Gastrocnemius medialis (tissue), 4 donors: Measurements from ENCODE around the gene MTMR11. TPM values are rescaled to one million over a fixed set of nuclear protein-coding genes. Genes with fewer than 3 reads are reported as not detected.
A peak's percentile ranks its signal among the peaks of the same experiment; 100 is the strongest.

Experiments
- ATAC-seq, 2 donors: fragments of 150-250 bp; one replicate each; pipeline ENCODE4 v1.9.1; 2016
- DNase-seq, 2 donors: peaks; one replicate each; pipeline ENCODE4 v3.0.0-alpha.2; 2019
- H3K27ac ChIP-seq, 4 donors: fragments of 200-600 bp; sonication (generic); 1 replicate in 1 of 4; 2 replicates in 3 of 4; pipeline ENCODE4 v1.5.1; 2016 to 2018; ENCODE audit warnings: mild to moderate bottlenecking in 2 of 4, moderate library complexity in 1 of 4
- H3K27me3 ChIP-seq, 3 donors: fragments of 200-600 bp; sonication (generic) in 2 of 3; 1 replicate in 1 of 3; 2 replicates in 2 of 3; pipeline versions ENCODE4 v1.5.1 to v1.6.0; 2016 to 2019; ENCODE audit warnings: mild to moderate bottlenecking in 1 of 3, moderate library complexity in 1 of 3
- H3K36me3 ChIP-seq, 2 donors: fragments of 200-600 bp; sonication (generic) in 1 of 2; one replicate each; pipeline ENCODE4 v1.5.1; 2017 to 2018
- H3K4me1 ChIP-seq, 2 donors: fragments of 200-600 bp; sonication (generic) in 1 of 2; one replicate each; pipeline ENCODE4 v1.5.1; 2016 to 2017; ENCODE audit warnings: mild to moderate bottlenecking in 2 of 2
- H3K4me3 ChIP-seq, 4 donors: fragments of 200-600 bp; sonication (generic) in 3 of 4; 1 replicate in 1 of 4; 2 replicates in 3 of 4; pipeline ENCODE4 v1.5.1; 2016 to 2019; ENCODE audit warnings: mild to moderate bottlenecking in 2 of 4
- H3K9me3 ChIP-seq, 3 donors: fragments of 200-600 bp; sonication (generic) in 2 of 3; 1 replicate in 1 of 3; 2 replicates in 2 of 3; pipeline ENCODE4 v1.5.1; 2016 to 2019
- POLR2A ChIP-seq, 2 donors: fragments of 450-650 bp; IDR thresholded peaks; one replicate each; pipeline ENCODE4 v1.6.1; 2017; ENCODE audit warnings: antibody characterized with exemption in 2 of 2, mild to moderate bottlenecking in 2 of 2, moderate library complexity in 2 of 2
- in situ Hi-C, 4 donors: fragments of 200-750 bp; cut with MboI; loops; one replicate each; pipeline versions ENCODE4 v1.15.0 to v1.8.0; 2017; ENCODE audit warnings: low sequenced_read_pairs in 4 of 4
- intact Hi-C: fragments of 100-400 bp; cut with DNase I; formaldehyde crosslinking; loops from one replicate; pipeline ENCODE4 v1.15.1; 2023; ENCODE audit warnings: low total_unique reads
- total RNA-seq, 4 donors: library from RNA; depleted of rRNA; stranded (reverse); fragments of >200 nt; gene quantifications; one replicate each; pipeline versions ENCODE4 v1.1.0 to v1.2.3, GENCODE V29; 2016
- TF ChIP-seq, protein P1 (sequence below), 5 experiments: fragments of 450-650 bp in 3 of 5; fragments of 200-600 bp in 2 of 5; sonication (generic) in 2 of 5; IDR thresholded peaks in 4 of 5; conservative IDR thresholded peaks in 1 of 5; 1 replicate in 4 of 5; 2 replicates in 1 of 5; pipeline ENCODE4 v1.5.1; 2016 to 2019; ENCODE audit warnings: antibody characterized with exemption in 5 of 5, mild to moderate bottlenecking in 3 of 5, moderate library complexity in 3 of 5

MTMR11 gene, protein sequence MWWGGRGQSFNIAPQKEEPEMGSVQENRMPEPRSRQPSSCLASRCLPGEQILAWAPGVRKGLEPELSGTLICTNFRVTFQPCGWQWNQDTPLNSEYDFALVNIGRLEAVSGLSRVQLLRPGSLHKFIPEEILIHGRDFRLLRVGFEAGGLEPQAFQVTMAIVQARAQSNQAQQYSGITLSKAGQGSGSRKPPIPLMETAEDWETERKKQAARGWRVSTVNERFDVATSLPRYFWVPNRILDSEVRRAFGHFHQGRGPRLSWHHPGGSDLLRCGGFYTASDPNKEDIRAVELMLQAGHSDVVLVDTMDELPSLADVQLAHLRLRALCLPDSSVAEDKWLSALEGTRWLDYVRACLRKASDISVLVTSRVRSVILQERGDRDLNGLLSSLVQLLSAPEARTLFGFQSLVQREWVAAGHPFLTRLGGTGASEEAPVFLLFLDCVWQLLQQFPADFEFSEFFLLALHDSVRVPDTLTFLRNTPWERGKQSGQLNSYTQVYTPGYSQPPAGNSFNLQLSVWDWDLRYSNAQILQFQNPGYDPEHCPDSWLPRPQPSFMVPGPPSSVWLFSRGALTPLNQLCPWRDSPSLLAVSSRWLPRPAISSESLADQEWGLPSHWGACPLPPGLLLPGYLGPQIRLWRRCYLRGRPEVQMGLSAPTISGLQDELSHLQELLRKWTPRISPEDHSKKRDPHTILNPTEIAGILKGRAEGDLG
- 1 to 10 TPM; 1.2 to 4.6 (median 3.5) TPM for total RNA-seq

DNA sequence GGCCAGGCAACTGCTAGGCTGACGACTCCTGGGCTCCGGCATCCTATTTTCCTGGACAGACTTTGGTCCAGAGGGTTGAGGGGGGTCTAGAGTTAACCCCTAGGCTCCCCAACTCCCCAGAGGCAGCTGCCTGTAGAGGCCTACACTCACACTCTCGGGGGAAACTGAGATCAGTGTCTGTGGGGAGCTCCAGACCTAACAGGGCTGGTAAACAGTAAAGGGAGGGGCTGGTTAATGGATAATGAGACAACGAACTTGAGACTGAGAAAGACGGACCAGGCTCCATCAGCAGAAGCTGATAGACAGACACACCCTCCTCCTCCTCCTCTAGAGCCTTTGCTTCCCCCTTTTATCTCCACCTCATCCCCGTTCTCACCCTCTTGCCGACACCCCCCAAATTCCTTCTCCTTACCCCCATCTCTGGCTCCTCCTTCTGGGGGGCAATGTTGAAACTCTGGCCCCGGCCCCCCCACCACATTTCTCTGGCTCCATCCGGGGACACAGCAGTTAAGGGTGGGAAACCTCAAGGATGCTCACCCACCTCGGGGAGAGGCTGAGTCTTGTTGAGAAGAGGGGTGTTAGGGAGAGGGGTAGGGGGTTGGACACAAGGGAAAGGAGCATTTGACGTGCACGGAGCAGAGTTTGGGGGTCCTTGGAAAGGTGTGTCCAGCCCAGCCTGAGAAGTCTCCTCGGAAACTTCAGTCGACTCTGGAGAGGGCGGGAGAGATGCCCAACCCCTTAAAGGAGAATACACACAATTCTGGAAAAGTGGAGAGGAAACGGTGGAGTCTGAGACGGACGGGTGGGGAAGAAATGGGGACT is at the start of gene MTMR11:
Gene MTMR11 (minus strand): TSS at position 710 of the 822 bp plus-strand sequence. CDS start 232 bp downstream, at position 478.
- TF ChIP-seq POLR2A (IDR thresholded peaks at IDR 0.05): no peak
- TF ChIP-seq, protein P1, sequence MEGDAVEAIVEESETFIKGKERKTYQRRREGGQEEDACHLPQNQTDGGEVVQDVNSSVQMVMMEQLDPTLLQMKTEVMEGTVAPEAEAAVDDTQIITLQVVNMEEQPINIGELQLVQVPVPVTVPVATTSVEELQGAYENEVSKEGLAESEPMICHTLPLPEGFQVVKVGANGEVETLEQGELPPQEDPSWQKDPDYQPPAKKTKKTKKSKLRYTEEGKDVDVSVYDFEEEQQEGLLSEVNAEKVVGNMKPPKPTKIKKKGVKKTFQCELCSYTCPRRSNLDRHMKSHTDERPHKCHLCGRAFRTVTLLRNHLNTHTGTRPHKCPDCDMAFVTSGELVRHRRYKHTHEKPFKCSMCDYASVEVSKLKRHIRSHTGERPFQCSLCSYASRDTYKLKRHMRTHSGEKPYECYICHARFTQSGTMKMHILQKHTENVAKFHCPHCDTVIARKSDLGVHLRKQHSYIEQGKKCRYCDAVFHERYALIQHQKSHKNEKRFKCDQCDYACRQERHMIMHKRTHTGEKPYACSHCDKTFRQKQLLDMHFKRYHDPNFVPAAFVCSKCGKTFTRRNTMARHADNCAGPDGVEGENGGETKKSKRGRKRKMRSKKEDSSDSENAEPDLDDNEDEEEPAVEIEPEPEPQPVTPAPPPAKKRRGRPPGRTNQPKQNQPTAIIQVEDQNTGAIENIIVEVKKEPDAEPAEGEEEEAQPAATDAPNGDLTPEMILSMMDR (IDR thresholded peaks at IDR 0.05 in 4 of 5, conservative IDR thresholded peaks at IDR 0.05 in 1 of 5): no peak
- Histone ChIP-seq H3K27ac (peak within 1 kb of the TSS; percentile 83 to 95 (median 90)), H3K4me1 (peaks cover 32 to 47% of the 10 kb centered on the region in 2 donors), H3K9me3 (no peaks in the 10 kb centered on the region), H3K36me3 (no peaks in the 10 kb centered on the region), H3K4me3 (peak within 1 kb of the TSS; percentile 29 to 53 (median 48)), H3K27me3 (no peaks in the 10 kb centered on the region)
- in situ Hi-C loops (no loop called here), intact Hi-C loops (no loop called here)
- ATAC-seq (peak in 1 of 2 donors; percentile 22), DNase-seq (no peak)

DNA sequence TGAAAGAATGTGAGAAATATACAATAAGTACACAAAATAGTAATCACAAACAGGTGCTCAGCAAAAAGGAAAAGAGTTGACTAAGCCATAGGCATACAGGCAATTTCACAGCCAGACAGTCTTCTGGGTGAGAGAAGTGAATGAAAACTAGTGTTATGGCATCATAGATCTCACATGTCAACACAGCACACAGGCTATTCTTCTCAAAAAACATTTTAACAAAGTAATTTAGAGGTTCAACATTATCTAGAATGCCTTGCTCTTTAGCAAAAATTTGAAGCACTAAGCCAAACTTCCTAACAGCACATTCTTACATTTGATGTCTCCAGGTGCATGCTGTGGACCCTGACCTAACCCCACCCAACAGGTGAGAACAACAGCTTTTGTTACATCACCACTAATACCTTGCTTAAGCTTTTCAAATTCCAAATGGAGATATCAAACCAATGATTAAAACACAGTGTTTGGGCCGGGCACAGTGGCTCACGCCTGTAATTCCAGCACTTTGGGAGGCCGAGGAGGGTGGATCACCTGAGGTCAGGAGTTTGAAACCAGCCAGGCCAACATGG is 43.4 kb upstream of the MTMR11 start:
- intact Hi-C loops: no loop called here

DNA sequence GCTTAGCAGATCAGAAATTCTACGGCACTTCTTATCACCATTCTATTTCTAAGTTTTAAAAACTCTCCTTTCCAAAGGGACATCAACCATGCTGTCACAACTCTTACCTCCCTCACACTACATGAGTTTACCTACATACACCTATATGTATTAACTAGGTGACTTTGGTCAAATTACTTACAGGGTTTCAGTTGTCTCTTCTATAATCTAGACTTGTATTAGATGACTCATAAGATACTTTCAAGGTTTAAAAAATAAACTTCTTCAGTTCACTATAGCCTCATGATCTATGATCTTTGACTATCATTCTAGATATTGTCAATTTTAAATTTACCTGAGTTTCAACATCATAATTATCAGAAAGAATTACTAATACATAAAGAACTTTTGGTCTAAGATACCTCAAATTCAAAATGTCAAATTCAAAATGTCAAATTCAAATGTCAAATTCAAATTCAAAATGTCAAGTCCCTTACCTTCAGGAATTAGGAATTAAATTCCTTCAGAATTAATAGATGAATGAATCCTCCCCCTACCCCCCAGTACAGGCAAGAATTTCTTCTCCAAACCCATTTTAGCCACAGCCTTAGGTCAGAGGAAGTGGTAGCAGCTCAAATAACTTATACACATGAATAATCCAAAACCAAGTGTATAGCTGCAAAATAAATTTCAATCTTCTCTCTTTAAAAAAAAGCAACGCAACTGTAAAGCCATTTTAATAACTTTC is 42.7 kb upstream of the MTMR11 start:
- no peak for TF ChIP-seq POLR2A (IDR thresholded peaks at IDR 0.05)
- TF ChIP-seq, protein P1 (IDR thresholded peaks at IDR 0.05 in 4 of 5, conservative IDR thresholded peaks at IDR 0.05 in 1 of 5): no peak
- ATAC-seq (no peak), DNase-seq (no peak)
- H3K27me3 ChIP-seq: no peaks in the 10 kb centered on the region
- H3K36me3 ChIP-seq: peaks cover 0 to 25% of the 10 kb centered on the region in 2 donors
- in situ Hi-C loops (no loop called here), intact Hi-C loops (no loop called here)
- no peak overlapping the region for H3K4me3 ChIP-seq
- H3K27ac ChIP-seq: peak overlapping the region; percentile 64 to 77 (median 69)
- H3K9me3 ChIP-seq: no peaks in the 10 kb centered on the region
- H3K4me1 ChIP-seq: peaks cover 49 to 50% of the 10 kb centered on the region in 2 donors

More for the DNA sequence above, 43.4 kb upstream of the MTMR11 start:
- TF ChIP-seq, protein P1 (IDR thresholded peaks at IDR 0.05 in 4 of 5, conservative IDR thresholded peaks at IDR 0.05 in 1 of 5): no peak
- no peak for TF ChIP-seq POLR2A (IDR thresholded peaks at IDR 0.05)
- DNase-seq (no peak), ATAC-seq (no peak)
- in situ Hi-C loops: no loop called here
- H3K27ac ChIP-seq: peak overlapping the region; percentile 64 to 77 (median 69)
- H3K4me3 ChIP-seq: no peak overlapping the region
- no peaks in the 10 kb centered on the region for H3K9me3 ChIP-seq
- H3K27me3 ChIP-seq: no peaks in the 10 kb centered on the region
- H3K36me3 ChIP-seq: peaks cover 0 to 21% of the 10 kb centered on the region in 2 donors
- H3K4me1 ChIP-seq: peaks cover 50 to 56% of the 10 kb centered on the region in 2 donors
